HepG2 (cell line): Measurements from ENCODE around the gene CASKIN2. TPM values are rescaled to one million over a fixed set of nuclear protein-coding genes. Genes with fewer than 3 reads are reported as not detected.

Experiments
- BCL6 ChIP-seq: IDR thresholded peaks from 2 replicates; pipeline ENCODE4 v1.6.1; 2016; ENCODE audit warnings: missing genetic modification reagents, missing compliant biosample characterization
- KLF13 ChIP-seq: sonication (generic); formaldehyde crosslinking; IDR thresholded peaks from 2 replicates; pipeline ENCODE4 v1.4.0; 2020; ENCODE audit warnings: mild to moderate bottlenecking, missing genetic modification reagents
- NFIB ChIP-seq: sonication (generic); formaldehyde crosslinking; IDR thresholded peaks from 2 replicates; pipeline ENCODE4 v1.9.0; 2021; ENCODE audit warnings: missing genetic modification reagents, mild to moderate bottlenecking, borderline replicate concordance
- RAD51 ChIP-seq: fragments of 450-650 bp; IDR thresholded peaks from 2 replicates; pipeline ENCODE4 v1.6.1; 2016; ENCODE audit warnings: borderline replicate concordance
- SNAI1 ChIP-seq: sonication (generic); formaldehyde crosslinking; IDR thresholded peaks from 2 replicates; pipeline ENCODE4 v1.5.0; 2020; ENCODE audit warnings: mild to moderate bottlenecking, missing genetic modification reagents, borderline replicate concordance
- TAF1 ChIP-seq: sonication (generic); formaldehyde crosslinking; IDR thresholded peaks from 2 replicates; pipeline ENCODE4 v1.4.0; 2020; ENCODE audit warnings: missing genetic modification reagents
- ZMYM2 ChIP-seq: sonication (generic); formaldehyde crosslinking; IDR thresholded peaks from 2 replicates; pipeline ENCODE4 v1.8.0; 2022; ENCODE audit warnings: mild to moderate bottlenecking, missing genetic modification reagents
- ZNF530 ChIP-seq: sonication (generic); formaldehyde crosslinking; IDR thresholded peaks from 2 replicates; pipeline ENCODE4 v1.5.0; 2020; ENCODE audit warnings: low read depth, mild to moderate bottlenecking, missing genetic modification reagents
- ZNF563 ChIP-seq: sonication (generic); formaldehyde crosslinking; IDR thresholded peaks from 2 replicates; pipeline ENCODE4 v1.8.0; 2022; ENCODE audit warnings: mild to moderate bottlenecking, moderate library complexity, missing genetic modification reagents
- ZNF75D ChIP-seq: sonication (generic); formaldehyde crosslinking; IDR thresholded peaks from 2 replicates; pipeline ENCODE4 v1.8.1; 2023; ENCODE audit warnings: missing genetic modification reagents, mild to moderate bottlenecking, borderline replicate concordance
- ZNF788 ChIP-seq: sonication (generic); formaldehyde crosslinking; IDR thresholded peaks from 2 replicates; pipeline ENCODE4 v1.5.0; 2020; ENCODE audit warnings: mild to moderate bottlenecking, missing genetic modification reagents, borderline replicate concordance
- polyA plus RNA-seq, 8 experiments: library from polyadenylated mRNA; depleted of rRNA in 3 of 8; stranded (reverse) in 7 of 8; unstranded in 1 of 8; fragments of >200 nt; fragmentation: Illumina TruSeq in 4 of 8; extraction: Trizol in 4 of 8; gene quantifications; 2 replicates each; pipeline versions ENCODE4 v1.2.1 to v1.2.3, GENCODE V29; 2011 to 2016; ENCODE audit warnings: low read depth in 4 of 8, missing spikeins in 1 of 8, mixed read lengths in 1 of 8; ENCODE audit not compliant: insufficient read depth in 1 of 8
- total RNA-seq, 5 experiments: library from RNA; depleted of rRNA; stranded (reverse); fragments of >200 nt; fragmentation: Illumina TruSeq; extraction: Trizol; gene quantifications; 2 replicates each; pipeline ENCODE4 v1.2.3, GENCODE V29; 2016; ENCODE audit warnings: low read depth in 1 of 5
- TF ChIP-seq, protein P1 (sequence below): sonication (generic); formaldehyde crosslinking; IDR thresholded peaks from 2 replicates; pipeline ENCODE4 v1.4.0; 2020; ENCODE audit warnings: missing genetic modification reagents, mild to moderate bottlenecking, borderline replicate concordance
- TF ChIP-seq, protein P2 (sequence below): sonication (generic); formaldehyde crosslinking; IDR thresholded peaks from 2 replicates; pipeline ENCODE4 v1.5.1; 2020; ENCODE audit warnings: missing genetic modification reagents, mild to moderate bottlenecking, borderline replicate concordance
- TF ChIP-seq, protein P3 (sequence below): sonication (generic); formaldehyde crosslinking; IDR thresholded peaks from 2 replicates; pipeline ENCODE4 v1.4.0; 2020; ENCODE audit warnings: missing genetic modification reagents, low read depth, mild to moderate bottlenecking, borderline replicate concordance
- TF ChIP-seq, protein P4 (sequence below): sonication (generic); formaldehyde crosslinking; IDR thresholded peaks from 2 replicates; pipeline ENCODE4 v1.5.1; 2020; ENCODE audit warnings: mild to moderate bottlenecking, missing genetic modification reagents, borderline replicate concordance
- TF ChIP-seq, protein P5 (sequence below): sonication (generic); formaldehyde crosslinking; IDR thresholded peaks from 2 replicates; pipeline ENCODE4 v1.8.1; 2023; ENCODE audit warnings: mild to moderate bottlenecking, missing genetic modification reagents, borderline replicate concordance

Gene CASKIN2
- total and polyA plus RNA-seq, 2 of the 13 experiments (the other 11 are each of a cell fraction or from before 2014, with no cell fraction given) = 5.2 to 7.8 TPM

DNA sequence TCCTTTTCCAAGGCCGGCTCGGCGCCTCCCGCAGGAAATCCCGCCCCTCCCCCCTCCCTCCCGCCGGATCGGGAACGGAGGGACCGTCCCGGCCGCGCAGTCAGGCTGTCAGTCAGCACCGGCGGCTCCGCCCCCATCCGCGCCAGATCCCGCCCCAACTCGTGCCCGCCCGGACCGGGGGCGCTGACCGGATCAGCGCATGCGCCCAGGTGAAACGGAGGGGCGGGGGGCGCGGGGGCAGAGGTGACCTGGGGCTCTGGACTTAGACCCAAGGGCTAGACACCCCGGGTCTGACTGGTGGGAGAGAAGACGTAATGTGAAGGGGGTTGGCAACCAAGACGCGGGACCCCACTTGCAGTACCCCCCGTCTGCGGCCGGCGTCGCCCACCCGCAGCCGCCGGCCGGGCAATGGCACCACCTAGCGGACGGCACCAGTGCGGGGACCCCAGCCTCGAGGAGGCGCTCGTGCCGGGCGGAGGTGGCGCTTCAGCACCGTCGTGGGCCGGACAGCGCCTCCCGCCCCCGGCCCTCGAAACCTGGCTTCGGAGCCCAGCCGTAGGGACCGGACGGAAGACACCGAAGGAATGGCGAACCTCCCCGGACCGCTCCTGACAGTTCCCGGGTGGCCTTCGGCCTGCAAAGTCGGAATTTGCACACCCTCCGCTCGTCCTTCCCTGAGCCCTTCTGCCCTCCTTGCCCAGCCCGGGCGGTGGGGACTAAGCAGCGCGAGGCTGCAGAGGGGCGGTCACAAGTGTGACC, at the start of gene CASKIN2 (continued):
- TF ChIP-seq, protein P1, sequence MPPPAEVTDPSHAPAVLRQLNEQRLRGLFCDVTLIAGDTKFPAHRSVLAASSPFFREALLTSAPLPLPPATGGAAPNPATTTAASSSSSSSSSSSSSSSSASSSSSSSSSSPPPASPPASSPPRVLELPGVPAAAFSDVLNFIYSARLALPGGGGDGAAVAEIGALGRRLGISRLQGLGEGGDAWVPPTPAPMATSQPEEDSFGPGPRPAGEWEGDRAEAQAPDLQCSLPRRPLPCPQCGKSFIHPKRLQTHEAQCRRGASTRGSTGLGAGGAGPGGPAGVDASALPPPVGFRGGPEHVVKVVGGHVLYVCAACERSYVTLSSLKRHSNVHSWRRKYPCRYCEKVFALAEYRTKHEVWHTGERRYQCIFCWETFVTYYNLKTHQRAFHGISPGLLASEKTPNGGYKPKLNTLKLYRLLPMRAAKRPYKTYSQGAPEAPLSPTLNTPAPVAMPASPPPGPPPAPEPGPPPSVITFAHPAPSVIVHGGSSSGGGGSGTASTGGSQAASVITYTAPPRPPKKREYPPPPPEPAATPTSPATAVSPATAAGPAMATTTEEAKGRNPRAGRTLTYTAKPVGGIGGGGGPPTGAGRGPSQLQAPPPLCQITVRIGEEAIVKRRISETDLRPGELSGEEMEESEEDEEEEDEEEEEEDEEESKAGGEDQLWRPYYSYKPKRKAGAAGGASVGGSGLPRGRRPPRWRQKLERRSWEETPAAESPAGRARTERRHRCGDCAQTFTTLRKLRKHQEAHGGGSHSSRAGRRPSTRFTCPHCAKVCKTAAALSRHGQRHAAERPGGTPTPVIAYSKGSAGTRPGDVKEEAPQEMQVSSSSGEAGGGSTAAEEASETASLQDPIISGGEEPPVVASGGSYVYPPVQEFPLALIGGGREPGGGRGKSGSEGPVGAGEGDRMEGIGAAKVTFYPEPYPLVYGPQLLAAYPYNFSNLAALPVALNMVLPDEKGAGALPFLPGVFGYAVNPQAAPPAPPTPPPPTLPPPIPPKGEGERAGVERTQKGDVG (CRISPR knock-in tag) = peak; percentile 92; the same call in 1 of the 2 replicates
- TF ChIP-seq ZNF788 (CRISPR knock-in tag) (peak; percentile 90), ZNF530 (CRISPR knock-in tag) (0 out of 2 replicates have a peak, but pooled peaks have one; percentile 81), TAF1 (CRISPR knock-in tag) (peak; percentile 50; the same call in 1 of the 2 replicates), ZNF563 (CRISPR knock-in tag) (peak; percentile 99), KLF13 (no peak), ZMYM2 (CRISPR knock-in tag) (0 out of 2 replicates have a peak, but pooled peaks have one; percentile 67), NFIB (CRISPR knock-in tag) (no peak), ZNF75D (CRISPR knock-in tag) (peak; percentile 93; the same call in 1 of the 2 replicates), RAD51 (no peak), SNAI1 (peak; percentile 99), BCL6 (peak; percentile 70)
- TF ChIP-seq, protein P2, sequence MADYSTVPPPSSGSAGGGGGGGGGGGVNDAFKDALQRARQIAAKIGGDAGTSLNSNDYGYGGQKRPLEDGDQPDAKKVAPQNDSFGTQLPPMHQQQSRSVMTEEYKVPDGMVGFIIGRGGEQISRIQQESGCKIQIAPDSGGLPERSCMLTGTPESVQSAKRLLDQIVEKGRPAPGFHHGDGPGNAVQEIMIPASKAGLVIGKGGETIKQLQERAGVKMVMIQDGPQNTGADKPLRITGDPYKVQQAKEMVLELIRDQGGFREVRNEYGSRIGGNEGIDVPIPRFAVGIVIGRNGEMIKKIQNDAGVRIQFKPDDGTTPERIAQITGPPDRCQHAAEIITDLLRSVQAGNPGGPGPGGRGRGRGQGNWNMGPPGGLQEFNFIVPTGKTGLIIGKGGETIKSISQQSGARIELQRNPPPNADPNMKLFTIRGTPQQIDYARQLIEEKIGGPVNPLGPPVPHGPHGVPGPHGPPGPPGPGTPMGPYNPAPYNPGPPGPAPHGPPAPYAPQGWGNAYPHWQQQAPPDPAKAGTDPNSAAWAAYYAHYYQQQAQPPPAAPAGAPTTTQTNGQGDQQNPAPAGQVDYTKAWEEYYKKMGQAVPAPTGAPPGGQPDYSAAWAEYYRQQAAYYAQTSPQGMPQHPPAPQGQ (CRISPR knock-in tag) = peak; percentile 95; the same call in 1 of the 2 replicates
- TF ChIP-seq, protein P3, sequence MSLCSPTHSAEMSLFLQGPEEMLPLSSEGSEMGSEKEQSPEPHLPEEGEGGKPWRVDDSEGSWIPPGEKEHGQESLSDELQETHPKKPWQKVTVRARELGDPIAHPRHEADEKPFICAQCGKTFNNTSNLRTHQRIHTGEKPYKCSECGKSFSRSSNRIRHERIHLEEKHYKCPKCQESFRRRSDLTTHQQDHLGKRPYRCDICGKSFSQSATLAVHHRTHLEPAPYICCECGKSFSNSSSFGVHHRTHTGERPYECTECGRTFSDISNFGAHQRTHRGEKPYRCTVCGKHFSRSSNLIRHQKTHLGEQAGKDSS (CRISPR knock-in tag) = peak; percentile 94; the same call in 1 of the 2 replicates
- TF ChIP-seq, protein P4, sequence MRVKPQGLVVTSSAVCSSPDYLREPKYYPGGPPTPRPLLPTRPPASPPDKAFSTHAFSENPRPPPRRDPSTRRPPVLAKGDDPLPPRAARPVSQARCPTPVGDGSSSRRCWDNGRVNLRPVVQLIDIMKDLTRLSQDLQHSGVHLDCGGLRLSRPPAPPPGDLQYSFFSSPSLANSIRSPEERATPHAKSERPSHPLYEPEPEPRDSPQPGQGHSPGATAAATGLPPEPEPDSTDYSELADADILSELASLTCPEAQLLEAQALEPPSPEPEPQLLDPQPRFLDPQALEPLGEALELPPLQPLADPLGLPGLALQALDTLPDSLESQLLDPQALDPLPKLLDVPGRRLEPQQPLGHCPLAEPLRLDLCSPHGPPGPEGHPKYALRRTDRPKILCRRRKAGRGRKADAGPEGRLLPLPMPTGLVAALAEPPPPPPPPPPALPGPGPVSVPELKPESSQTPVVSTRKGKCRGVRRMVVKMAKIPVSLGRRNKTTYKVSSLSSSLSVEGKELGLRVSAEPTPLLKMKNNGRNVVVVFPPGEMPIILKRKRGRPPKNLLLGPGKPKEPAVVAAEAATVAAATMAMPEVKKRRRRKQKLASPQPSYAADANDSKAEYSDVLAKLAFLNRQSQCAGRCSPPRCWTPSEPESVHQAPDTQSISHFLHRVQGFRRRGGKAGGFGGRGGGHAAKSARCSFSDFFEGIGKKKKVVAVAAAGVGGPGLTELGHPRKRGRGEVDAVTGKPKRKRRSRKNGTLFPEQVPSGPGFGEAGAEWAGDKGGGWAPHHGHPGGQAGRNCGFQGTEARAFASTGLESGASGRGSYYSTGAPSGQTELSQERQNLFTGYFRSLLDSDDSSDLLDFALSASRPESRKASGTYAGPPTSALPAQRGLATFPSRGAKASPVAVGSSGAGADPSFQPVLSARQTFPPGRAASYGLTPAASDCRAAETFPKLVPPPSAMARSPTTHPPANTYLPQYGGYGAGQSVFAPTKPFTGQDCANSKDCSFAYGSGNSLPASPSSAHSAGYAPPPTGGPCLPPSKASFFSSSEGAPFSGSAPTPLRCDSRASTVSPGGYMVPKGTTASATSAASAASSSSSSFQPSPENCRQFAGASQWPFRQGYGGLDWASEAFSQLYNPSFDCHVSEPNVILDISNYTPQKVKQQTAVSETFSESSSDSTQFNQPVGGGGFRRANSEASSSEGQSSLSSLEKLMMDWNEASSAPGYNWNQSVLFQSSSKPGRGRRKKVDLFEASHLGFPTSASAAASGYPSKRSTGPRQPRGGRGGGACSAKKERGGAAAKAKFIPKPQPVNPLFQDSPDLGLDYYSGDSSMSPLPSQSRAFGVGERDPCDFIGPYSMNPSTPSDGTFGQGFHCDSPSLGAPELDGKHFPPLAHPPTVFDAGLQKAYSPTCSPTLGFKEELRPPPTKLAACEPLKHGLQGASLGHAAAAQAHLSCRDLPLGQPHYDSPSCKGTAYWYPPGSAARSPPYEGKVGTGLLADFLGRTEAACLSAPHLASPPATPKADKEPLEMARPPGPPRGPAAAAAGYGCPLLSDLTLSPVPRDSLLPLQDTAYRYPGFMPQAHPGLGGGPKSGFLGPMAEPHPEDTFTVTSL (CRISPR knock-in tag) = no peak; the same call in 1 of the 2 replicates
- TF ChIP-seq, protein P5, sequence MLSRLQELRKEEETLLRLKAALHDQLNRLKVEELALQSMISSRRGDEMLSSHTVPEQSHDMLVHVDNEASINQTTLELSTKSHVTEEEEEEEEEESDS (CRISPR knock-in tag) = peak; percentile 87; the same call in 1 of the 2 replicates
